H9 (cell line): ENCODE data around the gene SOX8. TPM values are rescaled to one million over a fixed set of nuclear protein-coding genes. Genes with fewer than 3 reads are reported as not detected.

Experiments used
- DNase-seq: peaks from one replicate; pipeline ENCODE4 v3.0.0-alpha.2; 2017
- H2AFZ ChIP-seq: one replicate; pipeline ENCODE4 v1.6.1; 2013; ENCODE audit warnings: mild to moderate bottlenecking, low read length, control low read depth, moderate library complexity
- H2AK5ac ChIP-seq: 2 replicates; pipeline ENCODE4 v1.6.1; 2013; ENCODE audit warnings: low read length, control low read depth, mixed read lengths; ENCODE audit not compliant: insufficient read length
- H2BK120ac ChIP-seq: one replicate; pipeline ENCODE4 v1.6.1; 2013; ENCODE audit warnings: low read depth, mild to moderate bottlenecking, low read length, control low read depth, inconsistent platforms; ENCODE audit not compliant: poor library complexity, severe bottlenecking
- H2BK12ac ChIP-seq: 2 replicates; pipeline ENCODE4 v1.6.1; 2013; ENCODE audit warnings: low read length, control low read depth, mixed read lengths, low read depth; ENCODE audit not compliant: insufficient read length
- H2BK15ac ChIP-seq: 2 replicates; pipeline ENCODE4 v1.6.1; 2013; ENCODE audit warnings: low read depth, low read length, control low read depth
- H2BK20ac ChIP-seq: one replicate; pipeline ENCODE4 v1.6.1; 2013; ENCODE audit warnings: low read depth, mild to moderate bottlenecking, low read length, control low read depth, inconsistent platforms; ENCODE audit not compliant: poor library complexity, severe bottlenecking
- H2BK5ac ChIP-seq: 2 replicates; pipeline ENCODE4 v1.6.1; 2013; ENCODE audit warnings: low read length, control low read depth, mixed read lengths; ENCODE audit not compliant: insufficient read length
- H3K14ac ChIP-seq: 2 replicates; pipeline ENCODE4 v1.6.1; 2013; ENCODE audit warnings: low read length, control low read depth; ENCODE audit not compliant: insufficient read depth
- H3K18ac ChIP-seq: 2 replicates; pipeline ENCODE4 v1.6.1; 2013; ENCODE audit warnings: low read depth, mild to moderate bottlenecking, mixed read lengths, low read length, control low read depth; ENCODE audit not compliant: insufficient read length
- H3K23ac ChIP-seq: 2 replicates; pipeline ENCODE4 v1.6.1; 2013; ENCODE audit warnings: low read length, control low read depth, mixed read lengths, low read depth; ENCODE audit not compliant: insufficient read length
- H3K23me2 ChIP-seq: 2 replicates; pipeline ENCODE4 v1.6.1; 2013; ENCODE audit warnings: low read depth, mild to moderate bottlenecking, mixed read lengths, low read length, control low read depth; ENCODE audit not compliant: insufficient read length, poor library complexity, severe bottlenecking
- H3K27ac ChIP-seq: 2 replicates; pipeline ENCODE4 v1.5.1; 2013; ENCODE audit warnings: low read length, control low read depth, mixed read lengths, low read depth; ENCODE audit not compliant: insufficient read length
- H3K27me3 ChIP-seq: 2 replicates; pipeline ENCODE4 v1.6.1; 2013; ENCODE audit warnings: low read length, control low read depth, inconsistent platforms; ENCODE audit not compliant: insufficient read depth
- H3K4ac ChIP-seq: 2 replicates; pipeline ENCODE4 v1.6.1; 2013; ENCODE audit warnings: low read depth, mild to moderate bottlenecking, control low read depth, inconsistent platforms, low read length, moderate library complexity
- H3K4me1 ChIP-seq: 2 replicates; pipeline ENCODE4 v1.6.1; 2013; ENCODE audit warnings: low read length, control low read depth, inconsistent platforms; ENCODE audit not compliant: insufficient read depth
- H3K4me2 ChIP-seq: 2 replicates; pipeline ENCODE4 v1.6.1; 2013; ENCODE audit warnings: low read length, control low read depth, mixed read lengths; ENCODE audit not compliant: insufficient read length, insufficient read depth
- H3K56ac ChIP-seq: 2 replicates; pipeline ENCODE4 v1.6.1; 2013; ENCODE audit warnings: low read depth, mild to moderate bottlenecking, mixed read lengths, low read length, control low read depth; ENCODE audit not compliant: insufficient read length
- H3K79me1 ChIP-seq: 2 replicates; pipeline ENCODE4 v1.6.1; 2013; ENCODE audit warnings: low read depth, mild to moderate bottlenecking, moderate library complexity, low read length, control low read depth, inconsistent platforms; ENCODE audit not compliant: insufficient read depth, poor library complexity, severe bottlenecking
- H3K79me2 ChIP-seq: 2 replicates; pipeline ENCODE4 v1.6.1; 2013; ENCODE audit warnings: low read length, control low read depth, inconsistent platforms; ENCODE audit not compliant: insufficient read depth
- H3K9ac ChIP-seq: 2 replicates; pipeline ENCODE4 v1.6.1; 2013; ENCODE audit warnings: low read length, control low read depth, mixed read lengths; ENCODE audit not compliant: insufficient read length; ENCODE audit errors: extremely low read depth
- H3K9me3 ChIP-seq: one replicate; pipeline ENCODE4 v1.6.1; 2013; ENCODE audit warnings: low read depth, low read length, inconsistent platforms; ENCODE audit not compliant: control insufficient read depth
- H3T11ph ChIP-seq: one replicate; pipeline ENCODE4 v1.6.1; 2013; ENCODE audit warnings: mild to moderate bottlenecking, low read length, control low read depth, inconsistent platforms
- H4K20me1 ChIP-seq: one replicate; pipeline ENCODE4 v1.6.1; 2013; ENCODE audit not compliant: control insufficient read depth, insufficient read length, insufficient read depth
- H4K5ac ChIP-seq: 2 replicates; pipeline ENCODE4 v1.6.1; 2013; ENCODE audit warnings: low read depth, mild to moderate bottlenecking, mixed read lengths, low read length, control low read depth; ENCODE audit not compliant: insufficient read length
- H4K8ac ChIP-seq: replicated peaks from 2 replicates; pipeline ENCODE4 v1.6.1; 2013; ENCODE audit warnings: low read length, control low read depth, mixed read lengths, low read depth; ENCODE audit not compliant: insufficient read length
- H4K91ac ChIP-seq: 2 replicates; pipeline ENCODE4 v1.6.1; 2013; ENCODE audit warnings: low read depth, mild to moderate bottlenecking, moderate library complexity, mixed read lengths, low read length, control low read depth; ENCODE audit not compliant: insufficient read length
- H3K27ac Mint-ChIP-seq, 3 experiments: 2 replicates in 2 of 3; 3 replicates in 1 of 3; pipeline ENCODE4 v1.8.0; 2020 to 2021; ENCODE audit warnings: mixed read lengths in 3 of 3, mild to moderate bottlenecking in 1 of 3, moderate library complexity in 1 of 3
- H3K27me3 Mint-ChIP-seq: 2 replicates; pipeline ENCODE4 v1.8.0; 2021; ENCODE audit warnings: low read depth, mild to moderate bottlenecking, moderate library complexity, mixed read lengths
- H3K36me3 Mint-ChIP-seq, 3 experiments: 2 replicates in 2 of 3; 3 replicates in 1 of 3; pipeline ENCODE4 v1.8.0; 2020 to 2021; ENCODE audit warnings: low read depth in 3 of 3, mixed read lengths in 3 of 3; ENCODE audit not compliant: insufficient read depth in 1 of 3
- H3K4me1 Mint-ChIP-seq, 2 experiments: 2 replicates each; pipeline ENCODE4 v1.8.0; 2020; ENCODE audit warnings: mixed read lengths in 2 of 2
- H3K4me3 Mint-ChIP-seq, 2 experiments: 2 replicates in 1 of 2; 3 replicates in 1 of 2; pipeline ENCODE4 v1.8.0; 2020 to 2021; ENCODE audit warnings: mild to moderate bottlenecking in 2 of 2, mixed read lengths in 2 of 2, moderate library complexity in 1 of 2
- H3K9me3 Mint-ChIP-seq, 2 experiments: 2 replicates in 1 of 2; 3 replicates in 1 of 2; pipeline ENCODE4 v1.8.0; 2020; ENCODE audit warnings: mild to moderate bottlenecking in 2 of 2, mixed read lengths in 2 of 2, moderate library complexity in 1 of 2
- CTCF ChIP-seq: fragments of 200-600 bp; sonication (generic); conservative IDR thresholded peaks from 3 replicates; pipeline ENCODE4 v1.8.0; 2021; ENCODE audit warnings: antibody characterized with exemption, mild to moderate bottlenecking
- WGBS: extraction: QIAGEN DNeasy Blood & Tissue Kit; methylation state at CpG from one replicate; pipeline ENCODE4 v1.1.7; 2013; ENCODE audit warnings: missing lambda C conversion rate, low lambda C conversion rate, mixed read lengths; ENCODE audit not compliant: insufficient read length; ENCODE audit errors: extremely low coverage; 5-methylcytosine and 5-hydroxymethylcytosine counted together
- total RNA-seq: library from RNA; stranded (reverse); gene quantifications from 2 replicates; pipeline ENCODE4 v1.2.1, GENCODE V29; 2021

Gene SOX8
- total RNA-seq, 1 experiment from 2014 or later: 8.9 TPM

DNA sequence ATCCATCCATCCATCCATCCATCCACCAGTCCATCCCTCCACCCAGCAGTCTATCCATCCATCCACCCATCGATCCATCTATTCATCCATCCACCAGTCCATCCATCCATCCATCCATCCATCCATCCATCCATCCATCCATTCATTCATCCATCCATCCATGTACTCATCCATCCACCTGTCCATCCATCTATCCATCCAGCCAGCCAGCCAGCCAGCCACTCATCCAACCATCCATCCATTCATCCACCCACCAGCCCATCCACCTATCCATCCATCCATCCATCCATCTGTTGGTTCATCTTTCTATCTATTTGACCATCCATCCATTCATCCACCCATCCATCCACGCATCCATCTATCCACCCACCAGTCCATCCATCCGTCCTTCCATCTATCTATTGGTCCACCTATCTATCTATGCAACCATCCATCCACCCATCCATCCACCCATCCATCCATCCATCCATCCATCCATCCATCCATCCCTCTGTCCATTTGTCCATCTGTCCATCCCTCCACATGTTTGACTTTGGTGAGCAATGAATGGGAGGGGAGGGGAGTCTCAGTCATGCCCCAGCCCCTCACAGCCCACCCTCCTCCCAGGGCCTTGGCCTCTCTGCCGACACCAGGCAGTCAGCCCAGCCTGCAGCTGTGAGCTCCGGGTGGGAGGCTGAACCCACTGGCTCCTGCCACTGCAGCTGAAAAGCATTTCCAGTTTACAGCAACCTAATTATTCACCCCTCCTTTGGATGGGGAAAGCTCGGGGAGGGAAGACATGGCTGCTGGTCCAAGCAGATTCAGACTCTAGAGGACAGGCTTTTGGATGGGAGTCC, 52.9 kb downstream of the SOX8 start:
- Histone ChIP-seq H4K5ac (no peak overlapping the region), H3K56ac (no peak overlapping the region), H3K79me1 (no peaks in the 10 kb centered on the region), H3K14ac (peak overlapping the region; percentile 19; the same call in 1 of the 2 replicates), H3K27me3 (no peaks in the 10 kb centered on the region), H4K91ac (no peak overlapping the region), H2BK12ac (no peak overlapping the region), H2BK15ac (no peak overlapping the region), H4K20me1 (no peaks in the 10 kb centered on the region), H2BK5ac (no peak overlapping the region), H2AFZ (no peak overlapping the region), H2BK120ac (no peak overlapping the region), H3K4me1 (no peaks in the 10 kb centered on the region), H3K9ac (no peak overlapping the region), H2BK20ac (no peak overlapping the region), H3K27ac (no peak overlapping the region), H4K8ac (no peak overlapping the region), H3K23ac (no peak overlapping the region), H3K23me2 (peaks cover 4% of the 10 kb centered on the region), H3T11ph (no peak overlapping the region), H3K9me3 (no peaks in the 10 kb centered on the region), H2AK5ac (no peak overlapping the region), H3K79me2 (no peaks in the 10 kb centered on the region), H3K4me2 (no peak overlapping the region), H3K18ac (no peak overlapping the region), H3K4ac (no peak overlapping the region)
- H3K4me1 Mint-ChIP-seq: no peaks in the 10 kb centered on the region
- WGBS: no CpG with 5 or more reads among the region's 6 CpGs
- H3K27me3 Mint-ChIP-seq: peaks cover 1% of the 10 kb centered on the region; the same call in 1 of the 2 replicates
- TF ChIP-seq CTCF: no peak
- H3K4me3 Mint-ChIP-seq: no peak overlapping the region
- H3K9me3 Mint-ChIP-seq: no peaks in the 10 kb centered on the region
- H3K36me3 Mint-ChIP-seq: no peaks in the 10 kb centered on the region
- no peak overlapping the region for H3K27ac Mint-ChIP-seq
- no peak for DNase-seq
